BLaER1 (cell line): ENCODE measurements around the gene ZBTB20.

ENCODE experiments used
- H3K27ac ChIP-seq: shearing (Covaris generic); formaldehyde crosslinking; 2 replicates; pipeline ENCODE4 v1.8.1; 2022
- H3K27me3 ChIP-seq: shearing (Covaris generic); formaldehyde crosslinking; 2 replicates; pipeline ENCODE4 v1.8.1; 2022
- H3K36me3 ChIP-seq: shearing (Covaris generic); formaldehyde crosslinking; 2 replicates; pipeline ENCODE4 v1.8.1; 2022
- H3K4me1 ChIP-seq: shearing (Covaris generic); formaldehyde crosslinking; 2 replicates; pipeline ENCODE4 v1.8.1; 2022
- H3K4me2 ChIP-seq: shearing (Covaris generic); formaldehyde crosslinking; 2 replicates; pipeline ENCODE4 v1.8.1; 2022
- H3K4me3 ChIP-seq: shearing (Covaris generic); formaldehyde crosslinking; 2 replicates; pipeline ENCODE4 v1.8.1; 2022
- H3K9ac ChIP-seq: shearing (Covaris generic); formaldehyde crosslinking; 2 replicates; pipeline ENCODE4 v1.8.1; 2022
- H3K9me3 ChIP-seq: shearing (Covaris generic); formaldehyde crosslinking; 2 replicates; pipeline ENCODE4 v1.8.1; 2022
- H4K20me1 ChIP-seq: shearing (Covaris generic); formaldehyde crosslinking; 2 replicates; pipeline ENCODE4 v1.8.1; 2022
- Cebpa-rat ChIP-seq: shearing (Covaris generic); IDR thresholded peaks from 2 replicates; pipeline ENCODE4 v1.8.1; 2022

ZBTB20 gene

DNA sequence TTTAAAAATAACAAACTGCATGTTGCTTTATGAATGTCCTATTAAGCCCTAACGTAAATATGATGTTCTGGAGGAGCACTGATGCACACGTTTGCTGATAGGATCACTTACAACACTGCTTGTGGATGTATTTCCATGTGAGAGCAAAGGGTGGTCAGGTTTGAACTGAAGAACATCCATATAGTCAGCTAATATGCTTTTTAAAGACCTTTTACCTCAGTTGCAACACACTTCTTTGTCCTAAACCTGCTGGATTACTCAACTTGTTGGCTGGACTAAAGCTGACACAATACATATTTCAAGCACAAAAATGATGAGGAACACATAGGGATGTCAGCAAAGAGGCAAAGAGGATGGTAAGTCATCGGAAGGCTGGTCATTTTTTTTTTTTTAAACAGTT lies 666.6 kb downstream of the ZBTB20 start:
- Histone ChIP-seq H3K9me3 (no peaks in the 10 kb centered on the region), H3K4me3 (no peak overlapping the region), H3K36me3 (no peaks in the 10 kb centered on the region), H3K27me3 (no peaks in the 10 kb centered on the region), H4K20me1 (no peaks in the 10 kb centered on the region), H3K4me1 (peaks cover 10% of the 10 kb centered on the region), H3K27ac (no peak overlapping the region), H3K9ac (no peak overlapping the region), H3K4me2 (no peak overlapping the region)
- TF ChIP-seq Cebpa-rat, result no peak

DNA sequence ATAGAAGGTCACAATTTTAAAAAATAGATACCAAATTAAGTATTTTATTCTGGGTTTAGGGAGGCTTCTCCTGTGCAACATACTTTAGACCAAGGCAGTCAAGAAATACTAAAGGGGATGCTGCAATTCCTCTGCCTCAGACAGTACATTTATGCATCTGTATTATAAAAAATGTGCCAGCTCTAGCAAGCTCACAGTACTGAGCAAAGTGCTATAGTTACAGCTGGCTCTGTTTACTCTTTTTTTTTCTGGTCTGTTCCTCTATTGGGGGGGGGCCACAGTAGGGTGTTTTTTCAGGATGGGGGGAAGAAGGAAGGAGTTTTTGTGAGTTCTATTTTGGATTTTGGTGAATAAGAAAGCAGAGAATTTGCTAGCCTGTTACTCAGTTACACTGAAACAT lies 668.3 kb downstream of the ZBTB20 start:
- no peaks in the 10 kb centered on the region for H4K20me1 ChIP-seq
- TF ChIP-seq Cebpa-rat, result no peak
- no peak overlapping the region for H3K4me3 ChIP-seq
- H3K4me2 ChIP-seq, result no peak overlapping the region
- H3K4me1 ChIP-seq, result peaks cover 10% of the 10 kb centered on the region
- H3K27me3 ChIP-seq, result no peaks in the 10 kb centered on the region
- H3K9ac ChIP-seq, result no peak overlapping the region
- H3K9me3 ChIP-seq, result no peaks in the 10 kb centered on the region
- H3K36me3 ChIP-seq, result no peaks in the 10 kb centered on the region
- no peak overlapping the region for H3K27ac ChIP-seq

DNA sequence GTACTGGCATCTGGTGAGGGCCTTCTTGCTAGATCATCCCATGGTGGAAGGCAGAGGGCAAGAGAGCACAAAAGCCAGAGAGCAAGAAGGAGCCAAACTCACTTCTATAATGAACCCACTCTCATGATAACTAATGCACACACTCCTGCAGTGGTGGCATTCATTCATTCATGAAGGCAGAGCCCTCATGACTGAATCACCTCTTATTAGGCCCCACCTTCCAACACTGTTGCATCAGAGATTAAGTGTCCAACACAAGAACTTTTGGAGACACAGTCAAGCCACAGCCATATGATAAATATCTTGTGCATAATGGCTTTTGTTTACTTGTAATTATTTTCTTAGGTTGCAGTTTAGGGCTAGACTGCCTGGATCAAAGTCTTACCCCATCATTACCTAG lies 670.6 kb downstream of the ZBTB20 start:
- Histone ChIP-seq H3K36me3 (no peaks in the 10 kb centered on the region), H4K20me1 (no peaks in the 10 kb centered on the region)
- no peak for TF ChIP-seq Cebpa-rat

GRCh38 chr3:114471478-114471877 lies 675.6 kb downstream of the ZBTB20 start:
- Histone ChIP-seq H3K4me1 (no peaks in the 10 kb centered on the region), H3K27me3 (no peaks in the 10 kb centered on the region), H4K20me1 (no peaks in the 10 kb centered on the region), H3K27ac (no peak overlapping the region), H3K4me3 (no peak overlapping the region), H3K4me2 (no peak overlapping the region), H3K9ac (no peak overlapping the region), H3K9me3 (no peaks in the 10 kb centered on the region), H3K36me3 (no peaks in the 10 kb centered on the region)
- no peak for TF ChIP-seq Cebpa-rat

More for the DNA sequence above, 670.6 kb downstream of the ZBTB20 start:
- Histone ChIP-seq H3K27ac (no peak overlapping the region), H3K27me3 (no peaks in the 10 kb centered on the region), H3K9me3 (no peaks in the 10 kb centered on the region), H3K9ac (no peak overlapping the region), H3K4me1 (peaks cover 5% of the 10 kb centered on the region), H3K4me2 (no peak overlapping the region), H3K4me3 (no peak overlapping the region)

GRCh38 chr3:114469070-114469469 lies 678.0 kb downstream of the ZBTB20 start:
- Histone ChIP-seq H3K9me3 (no peaks in the 10 kb centered on the region), H3K9ac (no peak overlapping the region), H3K27me3 (no peaks in the 10 kb centered on the region), H3K27ac (no peak overlapping the region), H3K4me2 (no peak overlapping the region), H4K20me1 (no peaks in the 10 kb centered on the region), H3K36me3 (no peaks in the 10 kb centered on the region), H3K4me3 (no peak overlapping the region), H3K4me1 (no peaks in the 10 kb centered on the region)
- no peak for TF ChIP-seq Cebpa-rat

DNA sequence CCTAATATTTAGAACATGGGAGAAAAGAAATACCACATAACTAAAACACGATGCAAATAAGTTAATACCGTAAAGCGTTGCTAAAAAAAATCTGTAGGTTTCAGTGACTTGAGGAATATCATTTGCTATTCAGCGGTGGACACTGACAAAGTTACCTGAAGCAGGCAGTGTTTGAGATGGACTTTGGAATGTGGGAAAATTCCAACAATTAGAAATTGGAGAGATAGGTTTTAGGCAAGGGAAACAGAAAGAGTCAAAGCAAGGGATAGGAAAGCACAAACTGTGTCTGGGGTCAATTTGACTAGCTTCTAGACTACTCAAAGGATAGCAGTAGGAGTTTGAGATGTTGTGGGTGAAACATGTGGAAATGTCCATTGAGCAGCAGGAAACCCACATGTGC lies 680.3 kb downstream of the ZBTB20 start:
- Histone ChIP-seq H3K4me2 (no peak overlapping the region), H3K27me3 (no peaks in the 10 kb centered on the region), H3K36me3 (no peaks in the 10 kb centered on the region), H3K27ac (no peak overlapping the region), H3K9me3 (no peaks in the 10 kb centered on the region), H3K4me1 (no peaks in the 10 kb centered on the region), H3K9ac (no peak overlapping the region), H4K20me1 (no peaks in the 10 kb centered on the region), H3K4me3 (no peak overlapping the region)
- no peak for TF ChIP-seq Cebpa-rat

- Histone ChIP-seq H3K36me3 (no peaks in the 10 kb centered on the region), H3K4me3 (no peak overlapping the region), H4K20me1 (no peaks in the 10 kb centered on the region), H3K9me3 (no peaks in the 10 kb centered on the region), H3K27me3 (no peaks in the 10 kb centered on the region), H3K9ac (no peak overlapping the region), H3K4me2 (no peak overlapping the region), H3K27ac (no peak overlapping the region), H3K4me1 (no peaks in the 10 kb centered on the region)
- no peak for TF ChIP-seq Cebpa-rat
Measured at GRCh38 chr3:114466251-114466650, 680.8 kb downstream of the ZBTB20 start.

DNA sequence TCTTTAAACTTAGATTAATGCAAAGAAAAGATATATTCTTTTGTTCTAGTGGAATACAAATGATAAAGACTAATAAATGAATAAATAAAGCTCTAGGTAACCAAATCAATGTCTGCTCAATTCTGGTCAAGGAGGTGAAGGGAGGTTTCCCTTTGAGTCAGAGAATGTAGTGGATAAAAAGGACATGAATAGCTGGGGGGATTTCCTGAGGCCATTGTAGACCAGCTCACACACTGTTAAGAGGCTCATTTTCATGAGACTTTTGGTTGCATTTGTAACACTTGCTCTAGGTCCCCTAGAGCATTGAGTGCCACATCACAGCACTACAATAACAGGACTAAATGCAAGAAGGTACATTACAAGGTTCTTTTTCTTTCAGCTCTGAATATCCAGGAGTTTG lies 682.5 kb downstream of the ZBTB20 start:
- no peaks in the 10 kb centered on the region for H3K27me3 ChIP-seq
- H4K20me1 ChIP-seq, result no peaks in the 10 kb centered on the region
- H3K36me3 ChIP-seq, result no peaks in the 10 kb centered on the region
- TF ChIP-seq Cebpa-rat, result no peak
- no peak overlapping the region for H3K9ac ChIP-seq
- no peak overlapping the region for H3K4me3 ChIP-seq
- H3K27ac ChIP-seq, result no peak overlapping the region
- no peak overlapping the region for H3K4me2 ChIP-seq
- H3K4me1 ChIP-seq, result no peaks in the 10 kb centered on the region
- no peaks in the 10 kb centered on the region for H3K9me3 ChIP-seq

DNA sequence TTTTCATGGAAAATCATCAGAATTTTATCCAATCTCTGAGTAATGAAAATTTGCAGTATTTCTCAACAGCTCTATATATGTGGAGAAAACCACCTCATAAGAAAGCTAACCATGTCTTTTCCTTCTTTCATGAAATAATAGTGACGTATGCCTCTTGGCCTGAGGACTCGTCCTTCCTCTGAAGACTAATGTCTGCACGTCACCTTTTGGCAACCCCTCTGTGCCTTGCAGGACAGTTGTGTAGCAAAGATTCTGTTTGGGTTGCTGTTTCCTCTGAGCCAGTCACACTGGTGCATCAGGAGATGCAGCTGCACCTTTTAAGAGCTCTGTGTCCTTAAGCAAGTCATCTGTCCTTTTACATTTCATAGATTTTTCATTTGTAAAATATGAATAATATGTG lies 684.3 kb downstream of the ZBTB20 start:
- Histone ChIP-seq H3K4me2 (no peak overlapping the region), H3K4me3 (no peak overlapping the region)
- TF ChIP-seq Cebpa-rat, result no peak

GRCh38 chr3:114460459-114460858 lies 686.6 kb downstream of the ZBTB20 start:
- H4K20me1 ChIP-seq, result no peaks in the 10 kb centered on the region
- H3K27ac ChIP-seq, result no peak overlapping the region
- H3K9ac ChIP-seq, result no peak overlapping the region
- peaks cover 20% of the 10 kb centered on the region for H3K4me1 ChIP-seq
- H3K36me3 ChIP-seq, result no peaks in the 10 kb centered on the region
- H3K27me3 ChIP-seq, result no peaks in the 10 kb centered on the region
- H3K9me3 ChIP-seq, result no peaks in the 10 kb centered on the region
- H3K4me2 ChIP-seq, result no peak overlapping the region
- no peak overlapping the region for H3K4me3 ChIP-seq
- no peak for TF ChIP-seq Cebpa-rat

More for the DNA sequence above, 684.3 kb downstream of the ZBTB20 start:
- H3K27me3 ChIP-seq, result no peaks in the 10 kb centered on the region
- H4K20me1 ChIP-seq, result no peaks in the 10 kb centered on the region
- H3K36me3 ChIP-seq, result no peaks in the 10 kb centered on the region
- no peak overlapping the region for H3K27ac ChIP-seq
- H3K9ac ChIP-seq, result no peak overlapping the region
- H3K9me3 ChIP-seq, result no peaks in the 10 kb centered on the region
- H3K4me1 ChIP-seq, result no peaks in the 10 kb centered on the region

DNA sequence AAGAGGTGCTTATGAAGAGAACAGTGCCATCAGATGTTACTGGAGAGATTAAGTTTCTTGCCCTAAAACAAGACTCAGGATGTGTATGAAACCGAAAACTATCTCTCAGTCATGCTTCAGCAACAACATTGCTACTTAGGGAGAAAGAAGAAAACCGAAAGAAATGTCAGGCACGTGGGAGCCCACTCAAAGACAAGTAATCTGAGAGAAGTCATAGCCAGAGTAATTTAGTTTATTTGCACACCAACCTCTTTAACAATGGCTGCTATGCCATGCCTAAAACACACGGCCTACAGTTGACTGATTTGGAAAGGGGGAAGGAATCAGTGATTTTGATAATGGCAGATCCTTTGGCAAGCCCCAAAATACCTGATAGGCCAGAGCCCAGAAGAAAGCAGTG lies 690.3 kb downstream of the ZBTB20 start:
- no peaks in the 10 kb centered on the region for H3K27me3 ChIP-seq
- no peaks in the 10 kb centered on the region for H3K36me3 ChIP-seq
- H4K20me1 ChIP-seq, result no peaks in the 10 kb centered on the region
- H3K9ac ChIP-seq, result no peak overlapping the region
- H3K4me1 ChIP-seq, result peaks cover 50% of the 10 kb centered on the region
- TF ChIP-seq Cebpa-rat, result no peak
- peak overlapping the region; percentile 93 for H3K4me2 ChIP-seq
- peak overlapping the region; percentile 31; the same call in 1 of the 2 replicates for H3K27ac ChIP-seq
- no peak overlapping the region for H3K4me3 ChIP-seq
- H3K9me3 ChIP-seq, result no peaks in the 10 kb centered on the region
